ENCODE results near the gene KLHL5. TPM values are rescaled to one million over a fixed set of nuclear protein-coding genes. Genes with fewer than 3 reads are reported as not detected.

The KLHL5 gene
- total RNA-seq, 1 experiment from 2014 or later = 147 TPM

DNA sequence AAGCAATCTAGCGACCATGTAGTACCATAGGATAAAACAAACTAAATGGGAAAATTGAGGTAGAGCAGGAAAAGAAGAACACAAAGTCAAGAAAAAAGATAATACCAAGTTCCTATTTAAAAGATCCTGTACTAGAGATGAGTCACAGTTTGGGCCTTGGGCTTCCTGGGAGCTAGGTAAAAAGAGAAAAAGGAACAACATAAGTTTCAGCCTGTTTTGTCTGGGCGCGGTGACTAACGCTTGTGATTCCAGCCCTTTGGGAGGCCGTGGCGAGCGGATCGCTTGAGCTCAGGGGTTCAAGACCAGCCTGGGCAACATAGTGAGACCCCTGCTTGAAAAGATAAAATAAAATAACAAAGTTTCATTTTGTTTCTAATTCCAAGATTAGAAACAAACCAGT, 15.8 kb upstream of the KLHL5 start:
- Histone ChIP-seq H3K27ac (ENCODE audit: low read length) (peak overlapping the region; percentile 95), H2AFZ (ENCODE audit: low read length) (no peak overlapping the region), H3K79me2 (ENCODE audit: low read length) (peaks cover 60% of the 10 kb centered on the region), H4K20me1 (ENCODE audit: insufficient read depth, low read depth, low read length) (peaks cover 3% of the 10 kb centered on the region; the same call in 1 of the 2 replicates), H3K4me2 (ENCODE audit: low read depth, low read length, poor library complexity, severe bottlenecking) (peak overlapping the region; percentile 77), H3K9me3 (ENCODE audit: low read length) (no peaks in the 10 kb centered on the region), H3K36me3 (ENCODE audit: insufficient read depth, low read length) (peaks cover 16% of the 10 kb centered on the region), H3K9ac (ENCODE audit: low read length) (peak overlapping the region; percentile 90), H3K9me2 (replicated peaks; ENCODE audit: insufficient read depth, low read length) (no peaks in the 10 kb centered on the region), H3K27me3 (ENCODE audit: low read length) (no peaks in the 10 kb centered on the region), H3K4me3 (ENCODE audit: low read length) (peak overlapping the region; percentile 93), H3K4me1 (ENCODE audit: low read length) (peaks cover 80% of the 10 kb centered on the region)
- peak; percentile 69 for DNase-seq

GRCh38 chr4:39047681-39048080, 14.4 kb upstream of the KLHL5 start:
- Histone ChIP-seq H3K27ac (ENCODE audit: low read length) (peak overlapping the region; percentile 60), H3K4me3 (ENCODE audit: low read length) (peak overlapping the region; percentile 13; the same call in 1 of the 2 replicates), H3K36me3 (ENCODE audit: insufficient read depth, low read length) (peaks cover 16% of the 10 kb centered on the region), H3K9me2 (replicated peaks; ENCODE audit: insufficient read depth, low read length) (no peaks in the 10 kb centered on the region), H2AFZ (ENCODE audit: low read length) (no peak overlapping the region), H3K79me2 (ENCODE audit: low read length) (peaks cover 74% of the 10 kb centered on the region), H3K9ac (ENCODE audit: low read length) (no peak overlapping the region), H3K4me1 (ENCODE audit: low read length) (peaks cover 79% of the 10 kb centered on the region), H4K20me1 (ENCODE audit: insufficient read depth, low read depth, low read length) (peaks cover 7% of the 10 kb centered on the region; the same call in 1 of the 2 replicates), H3K4me2 (ENCODE audit: low read depth, low read length, poor library complexity, severe bottlenecking) (peak overlapping the region; percentile 36), H3K27me3 (ENCODE audit: low read length) (no peaks in the 10 kb centered on the region), H3K9me3 (ENCODE audit: low read length) (no peaks in the 10 kb centered on the region)
- DNase-seq = peak; percentile 31

DNA sequence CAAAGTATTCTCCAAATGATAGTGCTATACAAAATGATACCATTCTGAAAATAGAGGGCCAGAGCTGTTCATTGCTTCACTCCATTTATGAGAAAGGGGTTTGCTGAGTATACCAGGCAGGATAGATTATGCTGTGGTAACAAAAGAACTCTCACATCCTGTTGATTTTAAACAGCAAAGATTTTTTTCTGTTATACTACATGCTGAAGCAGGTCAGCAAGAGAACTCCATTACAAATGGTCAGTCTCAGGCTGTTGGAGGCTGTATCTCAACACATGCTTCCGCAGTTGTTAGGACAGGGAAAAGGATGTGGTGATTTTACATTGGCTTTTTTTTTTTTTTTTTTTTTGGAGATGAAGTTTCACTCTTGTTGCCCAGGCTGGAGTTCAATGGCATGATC, 13.7 kb upstream of the KLHL5 start:
- peaks cover 7% of the 10 kb centered on the region; the same call in 1 of the 2 replicates for H4K20me1 ChIP-seq (ENCODE audit: insufficient read depth, low read depth, low read length)
- peaks cover 81% of the 10 kb centered on the region for H3K79me2 ChIP-seq (ENCODE audit: low read length)
- H3K4me1 ChIP-seq (ENCODE audit: low read length) = peaks cover 79% of the 10 kb centered on the region
- H3K27me3 ChIP-seq (ENCODE audit: low read length) = no peaks in the 10 kb centered on the region
- peak; percentile 40 for DNase-seq
- H3K4me3 ChIP-seq (ENCODE audit: low read length) = no peak overlapping the region
- H3K36me3 ChIP-seq (ENCODE audit: insufficient read depth, low read length) = peaks cover 16% of the 10 kb centered on the region
- peak overlapping the region; percentile 36 for H3K4me2 ChIP-seq (ENCODE audit: low read depth, low read length, poor library complexity, severe bottlenecking)
- peak overlapping the region; percentile 60; the same call in 1 of the 2 replicates for H3K27ac ChIP-seq (ENCODE audit: low read length)
- H3K9me2 ChIP-seq (replicated peaks; ENCODE audit: insufficient read depth, low read length) = no peaks in the 10 kb centered on the region
- H3K9ac ChIP-seq (ENCODE audit: low read length) = no peak overlapping the region
- H3K9me3 ChIP-seq (ENCODE audit: low read length) = no peaks in the 10 kb centered on the region
- no peak overlapping the region for H2AFZ ChIP-seq (ENCODE audit: low read length)

DNA sequence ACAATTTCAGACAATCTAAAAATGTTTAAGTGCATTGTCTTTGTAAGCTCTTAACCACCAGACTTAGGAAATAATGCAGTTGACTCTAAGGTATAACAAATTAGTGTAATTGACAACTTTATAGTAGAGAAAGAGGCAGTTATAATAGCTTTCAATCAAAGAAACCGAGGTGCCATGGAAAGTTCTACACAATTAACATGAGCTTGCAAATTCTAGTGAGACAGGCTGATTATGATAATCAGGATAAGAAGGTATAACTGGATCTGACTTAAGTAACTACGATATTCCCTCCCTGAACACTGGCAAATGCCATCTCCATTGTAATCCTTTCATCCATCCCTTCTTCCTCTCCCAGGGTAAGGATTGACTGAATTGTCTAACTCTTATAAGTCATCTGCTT, 11.4 kb upstream of the KLHL5 start:
- Histone ChIP-seq H3K27me3 (ENCODE audit: low read length) (no peaks in the 10 kb centered on the region), H3K4me3 (ENCODE audit: low read length) (peak overlapping the region; percentile 28), H3K9ac (ENCODE audit: low read length) (peak overlapping the region; percentile 27), H3K9me2 (replicated peaks; ENCODE audit: insufficient read depth, low read length) (no peaks in the 10 kb centered on the region), H3K36me3 (ENCODE audit: insufficient read depth, low read length) (peaks cover 16% of the 10 kb centered on the region), H3K79me2 (ENCODE audit: low read length) (peaks cover 99% of the 10 kb centered on the region), H4K20me1 (ENCODE audit: insufficient read depth, low read depth, low read length) (peaks cover 7% of the 10 kb centered on the region; the same call in 1 of the 2 replicates), H3K9me3 (ENCODE audit: low read length) (no peaks in the 10 kb centered on the region), H3K4me1 (ENCODE audit: low read length) (peaks cover 84% of the 10 kb centered on the region), H3K27ac (ENCODE audit: low read length) (peak overlapping the region; percentile 66), H2AFZ (ENCODE audit: low read length) (no peak overlapping the region), H3K4me2 (ENCODE audit: low read depth, low read length, poor library complexity, severe bottlenecking) (peak overlapping the region; percentile 53)
- no peak for DNase-seq

GRCh38 chr4:39051492-39051891, 10.5 kb upstream of the KLHL5 start:
- peaks cover 7% of the 10 kb centered on the region; the same call in 1 of the 2 replicates for H4K20me1 ChIP-seq (ENCODE audit: insufficient read depth, low read depth, low read length)
- DNase-seq = no peak
- H3K4me2 ChIP-seq (ENCODE audit: low read depth, low read length, poor library complexity, severe bottlenecking) = peak overlapping the region; percentile 53
- H3K9ac ChIP-seq (ENCODE audit: low read length) = peak overlapping the region; percentile 27
- H3K9me3 ChIP-seq (ENCODE audit: low read length) = no peaks in the 10 kb centered on the region
- H3K27ac ChIP-seq (ENCODE audit: low read length) = peak overlapping the region; percentile 66
- peaks cover 16% of the 10 kb centered on the region for H3K36me3 ChIP-seq (ENCODE audit: insufficient read depth, low read length)
- H3K9me2 ChIP-seq (replicated peaks; ENCODE audit: insufficient read depth, low read length) = no peaks in the 10 kb centered on the region
- H3K27me3 ChIP-seq (ENCODE audit: low read length) = no peaks in the 10 kb centered on the region
- no peak overlapping the region for H2AFZ ChIP-seq (ENCODE audit: low read length)
- H3K4me1 ChIP-seq (ENCODE audit: low read length) = peaks cover 86% of the 10 kb centered on the region
- H3K4me3 ChIP-seq (ENCODE audit: low read length) = peak overlapping the region; percentile 28; the same call in 1 of the 2 replicates
- peaks cover 99% of the 10 kb centered on the region for H3K79me2 ChIP-seq (ENCODE audit: low read length)

GRCh38 chr4:39053983-39054382, 8.0 kb upstream of the KLHL5 start:
- Histone ChIP-seq H4K20me1 (ENCODE audit: insufficient read depth, low read depth, low read length) (peaks cover 7% of the 10 kb centered on the region; the same call in 1 of the 2 replicates), H3K4me2 (ENCODE audit: low read depth, low read length, poor library complexity, severe bottlenecking) (no peak overlapping the region), H3K36me3 (ENCODE audit: insufficient read depth, low read length) (peaks cover 12% of the 10 kb centered on the region; the same call in 1 of the 2 replicates), H3K4me3 (ENCODE audit: low read length) (no peak overlapping the region), H2AFZ (ENCODE audit: low read length) (no peak overlapping the region), H3K4me1 (ENCODE audit: low read length) (peaks cover 78% of the 10 kb centered on the region), H3K27ac (ENCODE audit: low read length) (no peak overlapping the region; the same call in 1 of the 2 replicates), H3K9me2 (replicated peaks; ENCODE audit: insufficient read depth, low read length) (no peaks in the 10 kb centered on the region), H3K79me2 (ENCODE audit: low read length) (peaks cover 99% of the 10 kb centered on the region), H3K9ac (ENCODE audit: low read length) (no peak overlapping the region), H3K9me3 (ENCODE audit: low read length) (no peaks in the 10 kb centered on the region), H3K27me3 (ENCODE audit: low read length) (no peaks in the 10 kb centered on the region)
- no peak for DNase-seq

DNA sequence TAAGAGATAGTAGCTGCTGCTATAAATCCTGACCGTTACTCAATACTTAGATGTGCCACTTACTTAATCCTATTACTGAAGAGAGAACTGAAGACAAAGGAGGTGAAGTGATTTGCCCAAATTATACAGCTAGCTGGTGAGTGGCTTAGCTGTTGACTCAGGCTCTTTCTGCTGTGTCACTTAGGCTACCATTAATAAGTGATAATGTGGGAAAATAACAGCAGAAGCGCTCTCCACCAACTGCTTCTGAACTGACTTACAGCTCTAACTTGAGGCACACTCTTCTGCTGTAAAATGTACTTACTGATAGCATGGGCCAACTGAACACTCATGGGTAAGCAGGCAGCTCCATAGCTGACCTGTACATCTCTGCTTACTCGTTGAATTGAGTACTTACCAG, 7.5 kb upstream of the KLHL5 start:
- Histone ChIP-seq H3K79me2 (ENCODE audit: low read length) (peaks cover 99% of the 10 kb centered on the region), H3K4me2 (ENCODE audit: low read depth, low read length, poor library complexity, severe bottlenecking) (no peak overlapping the region)

GRCh38 chr4:39056023-39056422, 6.0 kb upstream of the KLHL5 start:
- H3K9me3 ChIP-seq (ENCODE audit: low read length) = no peaks in the 10 kb centered on the region
- no peak overlapping the region for H3K4me2 ChIP-seq (ENCODE audit: low read depth, low read length, poor library complexity, severe bottlenecking)
- no peak overlapping the region for H3K9ac ChIP-seq (ENCODE audit: low read length)
- H4K20me1 ChIP-seq (ENCODE audit: insufficient read depth, low read depth, low read length) = peaks cover 9% of the 10 kb centered on the region; the same call in 1 of the 2 replicates
- no peaks in the 10 kb centered on the region for H3K9me2 ChIP-seq (replicated peaks; ENCODE audit: insufficient read depth, low read length)
- H3K27me3 ChIP-seq (ENCODE audit: low read length) = no peaks in the 10 kb centered on the region
- H3K36me3 ChIP-seq (ENCODE audit: insufficient read depth, low read length) = 0 out of 2 replicates have a peak, but pooled peaks cover 5% of the 10 kb centered on the region
- peaks cover 72% of the 10 kb centered on the region for H3K4me1 ChIP-seq (ENCODE audit: low read length)
- DNase-seq = no peak
- no peak overlapping the region for H3K4me3 ChIP-seq (ENCODE audit: low read length)
- H3K79me2 ChIP-seq (ENCODE audit: low read length) = peaks cover 100% of the 10 kb centered on the region
- no peak overlapping the region for H3K27ac ChIP-seq (ENCODE audit: low read length)
- H2AFZ ChIP-seq (ENCODE audit: low read length) = no peak overlapping the region

More for the DNA sequence above, 7.5 kb upstream of the KLHL5 start:
- Histone ChIP-seq H3K9me3 (ENCODE audit: low read length) (no peaks in the 10 kb centered on the region), H2AFZ (ENCODE audit: low read length) (no peak overlapping the region), H3K27me3 (ENCODE audit: low read length) (no peaks in the 10 kb centered on the region), H3K9me2 (replicated peaks; ENCODE audit: insufficient read depth, low read length) (no peaks in the 10 kb centered on the region), H3K4me3 (ENCODE audit: low read length) (no peak overlapping the region), H3K27ac (ENCODE audit: low read length) (no peak overlapping the region), H3K9ac (ENCODE audit: low read length) (no peak overlapping the region), H3K4me1 (ENCODE audit: low read length) (peaks cover 73% of the 10 kb centered on the region), H4K20me1 (ENCODE audit: insufficient read depth, low read depth, low read length) (peaks cover 7% of the 10 kb centered on the region; the same call in 1 of the 2 replicates), H3K36me3 (ENCODE audit: insufficient read depth, low read length) (peaks cover 9% of the 10 kb centered on the region; the same call in 1 of the 2 replicates)
- DNase-seq = peak; percentile 45
